22Rv1 (cell line): ENCODE data around the gene RASA4B.
"Not testable (repeated sequence)": the region's sequence is repeated elsewhere in the genome, so short reads cannot be mapped to it uniquely, and the experiment has no call there.

Source experiments
- H3K27ac ChIP-seq: fragments of 450-650 bp; 2 replicates; pipeline ENCODE4 v1.5.1; 2017
- ZFX ChIP-seq: fragments of 450-650 bp; IDR thresholded peaks from 2 replicates; pipeline ENCODE4 v1.6.1; 2017; ENCODE audit warnings: antibody characterized with exemption, borderline replicate concordance
- TF ChIP-seq, protein P1 (sequence below): fragments of 450-650 bp; IDR thresholded peaks from 2 replicates; pipeline ENCODE4 v1.5.1; 2017; ENCODE audit warnings: mild to moderate bottlenecking

Gene RASA4B

GRCh38 chr7:102459221-102459844, 58.2 kb downstream of the RASA4B start:
- TF ChIP-seq, protein P1, sequence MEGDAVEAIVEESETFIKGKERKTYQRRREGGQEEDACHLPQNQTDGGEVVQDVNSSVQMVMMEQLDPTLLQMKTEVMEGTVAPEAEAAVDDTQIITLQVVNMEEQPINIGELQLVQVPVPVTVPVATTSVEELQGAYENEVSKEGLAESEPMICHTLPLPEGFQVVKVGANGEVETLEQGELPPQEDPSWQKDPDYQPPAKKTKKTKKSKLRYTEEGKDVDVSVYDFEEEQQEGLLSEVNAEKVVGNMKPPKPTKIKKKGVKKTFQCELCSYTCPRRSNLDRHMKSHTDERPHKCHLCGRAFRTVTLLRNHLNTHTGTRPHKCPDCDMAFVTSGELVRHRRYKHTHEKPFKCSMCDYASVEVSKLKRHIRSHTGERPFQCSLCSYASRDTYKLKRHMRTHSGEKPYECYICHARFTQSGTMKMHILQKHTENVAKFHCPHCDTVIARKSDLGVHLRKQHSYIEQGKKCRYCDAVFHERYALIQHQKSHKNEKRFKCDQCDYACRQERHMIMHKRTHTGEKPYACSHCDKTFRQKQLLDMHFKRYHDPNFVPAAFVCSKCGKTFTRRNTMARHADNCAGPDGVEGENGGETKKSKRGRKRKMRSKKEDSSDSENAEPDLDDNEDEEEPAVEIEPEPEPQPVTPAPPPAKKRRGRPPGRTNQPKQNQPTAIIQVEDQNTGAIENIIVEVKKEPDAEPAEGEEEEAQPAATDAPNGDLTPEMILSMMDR, result no peak
- no peak for TF ChIP-seq ZFX
- no peak overlapping the region for H3K27ac ChIP-seq

GRCh38 chr7:102457352-102457924, 60.1 kb downstream of the RASA4B start:
- H3K27ac ChIP-seq, result no peak overlapping the region
- TF ChIP-seq ZFX, result no peak
- TF ChIP-seq, protein P1, result no peak

- H3K27ac ChIP-seq, result no peak overlapping the region
- TF ChIP-seq, protein P1, result no peak
- TF ChIP-seq ZFX, result no peak
These were observed 61.2 kb downstream of the RASA4B start for GRCh38 chr7:102456327-102456726.

- TF ChIP-seq ZFX, result no peak
- TF ChIP-seq, protein P1, result no peak
- no peak overlapping the region for H3K27ac ChIP-seq
These were observed 62.0 kb downstream of the RASA4B start for GRCh38 chr7:102455596-102455995.

DNA sequence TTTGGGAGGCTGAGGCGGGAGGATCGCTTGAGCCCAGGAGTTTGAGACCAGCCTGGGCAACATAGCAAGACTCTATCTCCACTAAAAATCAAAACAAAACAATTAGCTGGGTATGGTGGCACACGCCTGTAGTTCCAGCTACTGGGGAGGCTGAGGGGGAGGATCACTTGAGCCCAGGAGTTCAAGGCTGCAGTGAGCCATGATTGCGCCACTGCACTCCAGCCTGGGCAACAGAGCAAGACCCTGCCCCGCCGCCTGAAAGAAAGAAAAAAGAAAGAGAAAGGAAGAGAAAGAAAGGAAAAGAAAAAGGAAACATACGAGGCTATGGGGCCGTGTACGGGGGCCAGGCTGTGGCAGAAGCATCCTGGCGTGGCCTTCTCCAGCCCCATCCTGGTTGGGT, 62.6 kb downstream of the RASA4B start:
- not testable (repeated sequence) for H3K27ac ChIP-seq

GRCh38 chr7:102454468-102454867, 63.1 kb downstream of the RASA4B start:
- TF ChIP-seq, protein P1, result no peak
- TF ChIP-seq ZFX, result no peak
- no peak overlapping the region for H3K27ac ChIP-seq

GRCh38 chr7:102453319-102453718, 64.3 kb downstream of the RASA4B start:
- no peak overlapping the region for H3K27ac ChIP-seq
- TF ChIP-seq, protein P1, result no peak
- no peak for TF ChIP-seq ZFX

GRCh38 chr7:102452451-102452850, 65.1 kb downstream of the RASA4B start:
- no peak overlapping the region for H3K27ac ChIP-seq
- TF ChIP-seq, protein P1, result no peak
- no peak for TF ChIP-seq ZFX
